Adrenal gland (tissue), 5 donors: ENCODE measurements around the gene SEC24D.

Source experiments
- POLR2A ChIP-seq, 2 donors: fragments of 450-650 bp; IDR thresholded peaks; one replicate each; pipeline ENCODE4 v1.6.1; 2017; ENCODE audit warnings: antibody characterized with exemption in 2 of 2, mild to moderate bottlenecking in 2 of 2, moderate library complexity in 1 of 2
- TF ChIP-seq, protein P1 (sequence below), 6 experiments: fragments of 450-650 bp in 4 of 6; fragments of 200-600 bp in 2 of 6; sonication (generic) in 1 of 6; IDR thresholded peaks; 1 replicate in 5 of 6; 2 replicates in 1 of 6; pipeline versions ENCODE4 v1.5.1 to v1.8.0; 2016 to 2021; ENCODE audit warnings: antibody characterized with exemption in 6 of 6, mild to moderate bottlenecking in 2 of 6, moderate library complexity in 1 of 6
- donor health status: DM: no; HTN: no; CAD: no.

DNA sequence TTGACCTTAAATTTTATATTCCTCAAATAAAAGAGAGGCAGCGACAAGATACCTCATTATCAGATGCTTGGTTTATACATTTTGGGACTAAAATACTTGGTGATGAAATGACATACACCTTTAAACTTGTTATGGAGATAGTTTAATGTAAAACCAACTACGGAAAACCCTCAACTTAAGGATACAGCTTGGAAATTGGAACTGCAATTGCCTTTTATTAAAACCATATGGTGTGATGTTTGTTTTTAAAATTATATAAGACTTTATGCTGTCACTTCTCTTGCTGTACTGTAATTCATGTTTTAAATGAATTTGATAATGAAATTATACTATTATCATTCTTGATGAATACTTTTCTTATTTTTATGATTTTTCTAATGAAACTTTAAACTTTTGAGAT, 124.9 kb downstream of the SEC24D start:
- TF ChIP-seq, protein P1, sequence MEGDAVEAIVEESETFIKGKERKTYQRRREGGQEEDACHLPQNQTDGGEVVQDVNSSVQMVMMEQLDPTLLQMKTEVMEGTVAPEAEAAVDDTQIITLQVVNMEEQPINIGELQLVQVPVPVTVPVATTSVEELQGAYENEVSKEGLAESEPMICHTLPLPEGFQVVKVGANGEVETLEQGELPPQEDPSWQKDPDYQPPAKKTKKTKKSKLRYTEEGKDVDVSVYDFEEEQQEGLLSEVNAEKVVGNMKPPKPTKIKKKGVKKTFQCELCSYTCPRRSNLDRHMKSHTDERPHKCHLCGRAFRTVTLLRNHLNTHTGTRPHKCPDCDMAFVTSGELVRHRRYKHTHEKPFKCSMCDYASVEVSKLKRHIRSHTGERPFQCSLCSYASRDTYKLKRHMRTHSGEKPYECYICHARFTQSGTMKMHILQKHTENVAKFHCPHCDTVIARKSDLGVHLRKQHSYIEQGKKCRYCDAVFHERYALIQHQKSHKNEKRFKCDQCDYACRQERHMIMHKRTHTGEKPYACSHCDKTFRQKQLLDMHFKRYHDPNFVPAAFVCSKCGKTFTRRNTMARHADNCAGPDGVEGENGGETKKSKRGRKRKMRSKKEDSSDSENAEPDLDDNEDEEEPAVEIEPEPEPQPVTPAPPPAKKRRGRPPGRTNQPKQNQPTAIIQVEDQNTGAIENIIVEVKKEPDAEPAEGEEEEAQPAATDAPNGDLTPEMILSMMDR (IDR thresholded peaks at IDR 0.05), result no peak
- no peak for TF ChIP-seq POLR2A (IDR thresholded peaks at IDR 0.05)
